22Rv1 (cell line): Measurements from ENCODE around the gene HIGD1A.

Experiments used
- CTCF ChIP-seq: fragments of 450-650 bp; IDR thresholded peaks from 2 replicates; pipeline ENCODE4 v1.5.1; 2017; ENCODE audit warnings: mild to moderate bottlenecking
- ZFX ChIP-seq: fragments of 450-650 bp; IDR thresholded peaks from 2 replicates; pipeline ENCODE4 v1.6.1; 2017; ENCODE audit warnings: antibody characterized with exemption, borderline replicate concordance

- TF ChIP-seq CTCF (no peak), ZFX (no peak)
These were observed 48.2 kb upstream of the HIGD1A start for GRCh38 chr3:42852441-42852840.
